Adipose tissue (tissue), 3 donors: ENCODE results near the gene SHTN1. TPM values are rescaled to one million over a fixed set of nuclear protein-coding genes. Genes with fewer than 3 reads are reported as not detected.

Experiments
- H3K27ac ChIP-seq: one replicate; pipeline ENCODE4 v1.5.1; 2013; ENCODE audit warnings: low read depth, low read length
- WGBS, 3 donors: extraction: QIAGEN DNeasy Blood & Tissue Kit; methylation state at CpG; one replicate each; pipeline ENCODE4 v1.1.7; 2013; 5-methylcytosine and 5-hydroxymethylcytosine counted together
- polyA plus RNA-seq, 3 donors: library from polyadenylated mRNA; stranded (reverse); fragments of 200-250 nt; gene quantifications; one replicate each; pipeline ENCODE4 v1.2.3, GENCODE V29; 2013
- donor health status: healthy with polysubstance abuse.
- donor health status: Bipolar disorder and iron deficiency.
- donor health status: healthy.

SHTN1 gene
- polyA plus RNA-seq, 3 donors = 3.2 to 11.4 (median 4.8) TPM

DNA sequence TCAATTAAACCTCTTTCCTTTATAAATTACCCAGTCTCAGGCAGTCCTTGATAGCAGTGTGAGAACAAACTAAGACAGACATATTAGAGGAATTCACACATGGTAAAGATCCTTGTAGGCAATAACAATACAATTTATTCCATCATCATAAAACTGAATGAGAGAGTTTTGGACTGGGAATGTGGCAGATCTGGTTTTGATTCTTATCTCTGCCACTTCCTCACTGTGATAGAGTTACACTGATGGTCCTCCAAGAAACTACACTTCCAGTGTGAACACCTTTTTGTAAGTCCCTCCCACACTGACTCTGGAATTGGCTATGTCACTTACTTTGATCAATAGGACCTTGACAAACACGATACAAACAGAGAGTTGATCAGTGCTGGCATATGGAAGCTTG lies 152.7 kb downstream of the SHTN1 start:
- WGBS, 3 donors = 50 to 85% (median 77%) methylated on average over 1 of the region's 1 CpG
- no peak overlapping the region for H3K27ac ChIP-seq

DNA sequence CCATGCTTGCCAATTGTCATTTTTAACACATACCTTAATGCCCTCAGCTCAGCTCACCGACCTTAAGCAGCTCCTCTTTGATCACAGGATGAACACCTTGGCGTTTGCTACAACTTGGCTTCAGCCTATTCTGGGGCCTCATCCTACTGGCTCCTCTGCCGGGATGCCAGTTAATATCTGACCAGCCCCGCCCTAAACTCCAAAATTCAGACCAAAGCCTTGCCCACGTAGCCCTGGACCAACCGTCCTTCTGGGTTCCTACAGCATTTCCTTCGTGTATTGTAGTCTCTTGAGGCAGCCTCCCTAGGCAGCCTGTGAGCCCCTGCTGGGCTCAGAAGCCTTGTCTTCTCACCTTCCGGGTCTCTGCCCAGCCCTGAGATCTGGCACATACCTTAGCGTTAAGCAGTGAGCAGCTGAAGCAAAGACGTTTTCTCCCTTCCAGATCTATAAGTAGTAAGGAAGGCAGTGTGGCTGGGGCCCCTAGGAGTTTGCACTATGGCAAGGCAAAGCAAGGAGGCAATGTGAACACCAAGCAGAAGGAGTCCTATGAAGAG lies 154.9 kb downstream of the SHTN1 start:
- H3K27ac ChIP-seq = no peak overlapping the region

DNA sequence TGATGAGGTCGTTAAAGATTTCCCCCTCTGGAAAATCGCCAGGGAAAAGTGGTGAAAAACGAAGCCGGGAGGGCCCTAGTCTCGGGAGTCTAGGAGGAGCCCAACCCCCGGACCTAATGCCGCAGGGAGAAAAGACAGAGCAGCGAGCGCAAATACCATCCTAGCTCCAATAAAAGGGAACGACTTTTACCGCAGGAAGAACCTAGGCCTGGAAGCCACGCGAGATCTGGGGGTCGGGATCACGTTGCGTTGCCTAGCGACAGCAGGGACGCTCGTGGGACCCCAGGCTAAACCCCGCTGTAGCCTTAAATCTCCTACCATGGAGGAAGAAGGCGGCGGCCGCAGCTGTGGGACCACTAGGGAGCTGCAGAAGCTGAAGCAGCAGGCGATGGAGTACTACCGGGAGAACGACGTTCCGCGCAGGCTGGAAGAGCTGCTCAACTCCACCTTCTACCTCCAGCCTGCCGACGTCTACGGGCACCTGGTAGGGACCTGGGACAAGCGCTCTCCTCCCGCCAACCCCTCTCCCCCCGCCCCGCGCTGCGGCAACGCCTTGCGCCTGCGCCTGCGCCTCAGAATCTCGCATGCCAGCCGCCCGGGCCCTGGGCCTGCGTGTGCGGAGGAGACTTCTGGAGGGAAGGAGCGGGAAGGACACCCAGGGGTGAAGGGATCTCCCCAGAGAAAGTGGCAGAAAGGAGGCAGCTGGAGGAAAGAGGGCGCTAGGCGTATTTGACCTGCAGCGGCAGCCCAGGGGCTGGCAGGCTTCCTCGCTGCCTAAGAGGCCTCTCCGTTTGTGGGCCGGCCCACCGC lies 155.5 kb downstream of the SHTN1 start, which contains the start of gene ENO4:
ENO4 (plus strand) TSS at position 252 of the 810 bp plus-strand sequence; CDS start at position 320, 68 bp downstream.
- 1 to 3% (median 2%) methylated on average over 48 to 55 of the region's 55 CpGs for WGBS, 3 donors
- no peak within 1 kb of the TSS for H3K27ac ChIP-seq

More for the DNA sequence above, 154.9 kb downstream of the SHTN1 start:
- WGBS, 3 donors = 24 to 44% (median 44%) methylated on average over 10 of the region's 10 CpGs

DNA sequence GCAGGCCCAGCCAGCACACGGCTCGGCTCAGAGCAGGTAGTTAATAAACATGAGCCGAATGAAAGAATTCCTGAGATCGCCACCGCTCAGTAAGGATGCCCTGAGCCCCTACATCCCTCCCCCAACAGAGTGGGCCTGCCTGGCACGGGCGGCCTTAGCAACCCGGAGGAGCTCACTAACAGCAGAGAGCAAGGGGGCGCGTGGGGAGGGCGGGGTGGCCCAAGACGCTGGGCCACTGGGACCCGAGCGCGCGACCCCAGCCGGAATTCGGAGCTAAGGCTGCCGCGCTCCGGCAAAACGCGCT lies 156.1 kb downstream of the SHTN1 start:
- H3K27ac ChIP-seq = no peak overlapping the region
- WGBS, 3 donors = 1 to 2% (median 1%) methylated on average over 23 of the region's 23 CpGs

DNA sequence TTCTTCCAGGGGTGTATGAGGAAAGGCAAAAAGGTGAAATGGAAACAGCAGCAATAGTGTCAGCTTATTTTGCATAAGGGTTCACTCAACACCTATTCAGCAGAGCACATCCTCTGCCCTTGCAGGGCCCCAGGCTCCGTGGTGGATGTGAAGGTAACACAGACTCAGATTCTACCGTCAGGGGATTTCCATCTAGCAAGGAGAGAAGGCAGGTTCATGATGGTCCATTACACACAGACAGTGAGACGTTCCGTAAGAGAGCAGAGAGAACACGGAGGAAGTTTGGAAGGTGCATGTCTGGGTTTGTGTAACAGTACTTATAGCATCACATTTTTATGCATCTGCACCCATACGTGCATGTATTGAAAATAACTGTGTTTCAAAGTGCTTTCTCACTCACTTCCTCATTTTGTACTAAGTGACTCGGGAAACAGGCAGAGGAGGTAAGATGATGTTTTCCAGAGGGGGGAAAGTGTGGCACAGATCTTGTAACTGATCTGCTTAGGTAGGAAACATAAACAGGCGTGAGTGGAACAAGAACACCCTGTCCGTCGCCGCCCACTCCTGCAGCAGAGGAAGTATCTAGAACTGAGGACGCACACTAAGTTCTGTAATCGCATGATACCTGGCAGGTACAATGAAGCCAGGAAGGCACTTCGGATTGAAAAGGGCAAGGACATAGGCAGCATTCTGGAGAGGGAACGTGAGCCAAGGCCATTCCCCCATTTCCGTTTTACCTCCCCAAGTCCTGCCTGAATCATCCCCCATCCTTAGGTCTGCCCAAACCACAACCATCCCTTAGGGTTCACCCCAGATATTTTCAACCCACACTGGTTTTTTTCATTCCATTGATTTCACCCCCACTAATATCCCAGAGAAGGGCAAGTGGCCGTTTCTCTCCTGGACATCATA lies 156.7 kb downstream of the SHTN1 start:
- H3K27ac ChIP-seq = no peak overlapping the region
- 40 to 46% (median 42%) methylated on average over 17 of the region's 17 CpGs for WGBS, 3 donors

DNA sequence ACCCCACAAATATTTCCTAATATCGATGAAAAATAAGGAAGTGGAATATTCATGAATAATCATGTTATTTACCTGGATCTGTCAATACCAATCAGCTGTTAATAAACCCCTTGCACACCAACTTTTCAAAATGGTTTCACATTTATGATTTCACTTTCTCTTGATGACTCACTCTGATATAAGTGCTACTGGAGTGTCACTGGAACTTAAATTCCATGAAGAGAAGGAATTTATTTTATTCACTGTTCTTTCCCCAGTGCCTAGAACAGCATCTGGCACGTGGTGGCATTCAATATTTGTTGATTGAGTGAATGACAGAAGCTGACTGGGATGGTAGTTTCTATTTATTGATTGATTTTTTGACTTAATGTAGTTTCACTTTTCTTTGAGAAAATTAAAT lies 159.2 kb downstream of the SHTN1 start:
- WGBS, 3 donors = 57 to 79% (median 67%) methylated on average over 2 of the region's 2 CpGs
- no peak overlapping the region for H3K27ac ChIP-seq

DNA sequence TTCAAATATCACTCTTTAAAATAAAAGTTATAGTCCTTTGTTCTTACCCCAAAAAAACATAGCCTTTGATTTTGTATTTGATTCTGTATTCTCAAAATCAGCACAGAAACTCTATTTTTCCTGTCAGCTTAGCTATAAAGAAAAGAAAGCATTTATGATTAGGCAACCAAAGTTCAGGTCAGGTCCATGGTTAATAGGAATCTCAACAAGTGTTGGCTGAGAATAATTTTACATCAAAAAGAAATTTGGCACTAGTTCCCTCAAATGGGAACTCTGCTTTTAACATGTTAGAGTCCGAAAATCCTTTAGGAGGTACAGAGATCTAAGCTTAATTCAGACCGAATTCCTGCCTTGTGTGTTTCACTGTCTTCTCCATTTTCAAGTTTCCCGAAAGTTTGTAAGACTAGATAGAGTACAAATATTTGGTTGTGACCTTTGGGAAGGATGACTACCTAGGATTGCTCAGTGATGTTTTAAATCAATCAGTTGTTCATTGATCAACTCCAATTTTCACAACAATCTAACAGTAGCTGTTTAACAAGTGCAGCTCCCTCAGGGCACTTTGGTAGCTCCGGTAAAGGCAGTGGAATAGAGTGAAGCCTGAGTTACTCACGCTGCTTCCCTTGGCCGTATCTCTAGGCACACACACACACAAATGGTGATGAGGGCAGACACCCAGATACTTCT lies 164.5 kb downstream of the SHTN1 start:
- no peak overlapping the region for H3K27ac ChIP-seq
- 92 to 93% (median 92%) methylated on average over 6 of the region's 6 CpGs for WGBS, 3 donors

DNA sequence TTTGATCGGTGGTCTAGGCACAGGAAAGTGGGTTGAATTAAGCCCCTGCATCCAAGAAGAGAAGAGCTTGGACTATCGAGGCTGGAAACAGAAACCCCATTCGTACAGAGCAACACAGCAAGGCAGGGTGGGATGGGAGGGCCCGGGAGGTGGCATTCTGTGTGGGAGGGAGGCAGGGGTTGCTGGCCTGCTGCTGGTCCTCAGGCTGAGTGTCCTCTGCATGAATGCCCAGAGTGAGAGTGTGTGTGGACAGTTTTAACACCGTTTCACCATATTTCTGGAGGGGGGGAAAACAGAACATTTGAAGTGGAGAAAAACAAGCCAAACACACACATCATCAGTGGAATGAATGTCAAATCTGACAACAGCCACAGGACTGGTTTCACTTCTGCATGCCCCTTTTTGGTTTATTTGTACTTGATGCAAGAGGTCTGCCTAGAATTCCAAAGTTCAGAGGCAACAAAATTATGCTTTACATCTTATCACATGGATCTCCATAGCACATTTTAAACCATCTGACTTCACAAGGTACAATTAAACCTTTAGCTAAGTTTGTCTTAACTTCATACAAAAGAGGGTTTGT lies 166.8 kb downstream of the SHTN1 start:
- 70 to 77% (median 77%) methylated on average over 5 of the region's 5 CpGs for WGBS, 3 donors
- H3K27ac ChIP-seq = no peak overlapping the region

DNA sequence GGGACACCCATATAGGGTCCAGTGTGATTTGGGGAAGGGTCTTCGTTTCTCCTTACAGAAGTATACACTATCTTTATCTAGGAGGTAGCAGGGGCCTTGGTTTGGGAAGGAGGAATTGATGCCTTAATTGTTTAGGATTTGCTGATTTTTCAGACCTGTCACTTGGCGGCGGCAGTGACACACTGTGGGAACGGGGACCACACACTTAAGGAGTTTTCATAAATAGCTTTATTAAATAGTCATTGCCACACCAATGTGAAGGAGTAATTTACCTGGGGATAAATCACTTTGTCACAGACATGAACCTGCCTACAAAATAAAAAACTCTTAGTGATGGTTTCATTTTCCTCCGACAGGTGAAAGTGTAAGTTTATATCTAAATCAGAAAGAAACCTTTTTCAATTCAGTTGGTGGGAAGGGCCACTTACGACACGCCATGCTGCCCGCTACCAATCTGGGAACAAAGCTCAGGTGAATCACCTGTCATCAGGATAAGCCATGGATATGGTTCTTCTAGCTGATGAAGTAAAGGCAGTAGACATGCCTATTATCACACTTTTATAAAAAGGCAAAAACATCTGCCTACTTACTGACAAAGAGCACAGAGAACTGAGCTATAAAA lies 168.0 kb downstream of the SHTN1 start:
- no peak overlapping the region for H3K27ac ChIP-seq
- 71 to 93% (median 78%) methylated on average over 8 of the region's 8 CpGs for WGBS, 3 donors

DNA sequence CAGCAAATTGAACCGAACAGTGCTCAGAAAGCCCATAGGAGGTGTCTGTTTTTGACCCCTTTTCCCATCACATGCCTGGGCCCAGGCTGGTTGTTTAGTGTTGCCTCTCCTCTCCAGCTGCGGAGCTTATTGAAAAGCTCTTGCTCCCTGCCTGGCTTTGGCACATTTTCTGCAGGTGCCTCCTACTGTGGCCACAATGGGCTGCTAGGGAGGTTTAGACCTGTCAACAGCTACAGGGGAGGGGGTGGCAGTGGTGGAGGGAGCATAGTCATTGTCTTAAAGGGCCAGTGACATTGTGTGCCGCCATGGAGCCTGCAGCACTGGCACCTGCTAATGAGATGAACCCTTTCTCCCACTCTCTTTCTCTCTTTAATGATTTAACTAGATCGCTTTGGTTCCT lies 168.9 kb downstream of the SHTN1 start:
- WGBS, 3 donors = 68 to 78% (median 73%) methylated on average over 4 of the region's 4 CpGs
- no peak overlapping the region for H3K27ac ChIP-seq

DNA sequence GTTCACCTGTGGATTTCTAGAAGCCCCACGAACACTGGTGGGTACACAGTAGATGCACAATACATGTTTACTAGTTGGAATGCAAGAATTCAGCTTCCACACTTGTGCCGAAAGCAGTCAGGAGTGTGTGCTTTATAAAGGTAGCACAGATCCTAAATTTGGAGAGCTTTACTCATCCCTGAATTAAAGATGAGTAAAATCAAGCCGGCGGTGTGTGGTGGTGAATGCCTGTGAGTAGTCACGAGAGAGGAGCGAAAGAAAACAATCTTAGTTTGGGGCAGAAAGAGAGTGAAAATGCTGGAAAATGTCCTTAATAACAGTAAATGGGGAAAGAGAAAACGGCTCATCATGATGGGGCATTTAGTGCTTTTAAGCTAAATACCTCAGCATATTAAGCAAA lies 169.3 kb downstream of the SHTN1 start:
- H3K27ac ChIP-seq = no peak overlapping the region
- WGBS, 3 donors = 75 to 84% (median 79%) methylated on average over 7 of the region's 7 CpGs

DNA sequence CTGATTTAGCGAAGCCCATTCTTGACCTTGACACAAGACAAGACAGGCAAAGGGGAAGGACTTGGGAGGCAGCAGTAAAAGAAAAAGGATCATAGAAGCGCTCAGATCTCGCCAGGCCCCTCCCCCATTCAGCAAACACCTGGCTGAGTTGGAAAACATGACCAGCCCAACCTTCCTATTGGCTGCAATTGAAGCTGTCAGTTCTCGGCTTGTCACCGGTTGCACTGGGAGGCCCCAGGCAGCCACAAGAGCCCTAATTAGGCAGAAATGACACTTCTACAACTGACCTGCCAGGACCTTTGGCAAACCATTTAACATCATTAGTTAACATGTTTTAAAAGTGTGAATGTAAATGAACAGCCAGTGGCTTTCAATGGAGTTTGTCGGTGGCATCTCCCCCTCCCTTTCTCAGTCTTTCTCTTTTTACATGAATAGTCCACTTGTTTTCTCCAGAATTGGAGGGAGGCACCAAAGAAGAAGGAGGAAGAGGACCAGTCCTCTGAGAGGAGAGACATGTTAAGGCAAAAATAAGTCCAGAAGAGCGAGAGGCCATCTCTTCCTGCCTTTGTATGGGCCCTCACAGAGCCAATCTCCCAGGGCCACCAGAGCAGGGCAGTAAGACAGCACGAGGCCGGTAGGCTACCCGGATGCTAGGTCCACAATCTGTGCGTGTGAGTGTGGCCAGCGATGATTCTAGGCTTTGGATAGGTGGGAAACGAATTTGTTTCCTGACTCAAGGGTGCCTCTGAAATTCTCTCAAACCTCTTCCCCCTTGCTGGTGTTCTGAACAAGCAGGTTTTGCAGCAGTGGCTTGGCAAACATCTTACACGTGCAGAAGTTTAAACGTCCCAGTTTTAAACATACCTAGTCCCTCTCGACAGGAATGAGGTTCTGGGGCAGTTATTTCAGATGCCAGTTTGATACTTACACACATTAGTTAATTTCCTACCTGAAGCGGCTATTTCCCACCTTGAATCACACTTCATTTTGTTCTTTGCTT lies 170.7 kb downstream of the SHTN1 start:
- H3K27ac ChIP-seq = no peak overlapping the region
- WGBS, 3 donors = 75 to 81% (median 79%) methylated on average over 17 of the region's 17 CpGs

DNA sequence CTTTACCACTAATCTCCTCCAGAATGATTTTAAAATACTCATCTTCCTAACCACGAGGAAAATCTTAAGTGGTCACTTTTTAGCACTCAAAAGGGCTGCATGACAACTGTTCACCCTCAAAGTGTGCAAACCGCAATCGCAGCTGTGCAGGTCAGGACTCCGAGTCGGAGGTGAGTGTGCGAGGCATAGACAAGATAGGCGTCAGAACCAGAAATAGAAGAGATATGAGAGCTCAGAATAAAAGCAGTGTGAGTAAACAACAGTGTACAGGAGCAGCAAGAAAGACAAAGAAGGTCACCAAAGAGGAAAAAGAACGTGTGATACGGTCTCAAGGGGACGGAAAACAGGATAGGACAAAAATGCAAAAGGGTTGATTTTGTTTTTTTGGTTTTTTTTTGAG lies 173.2 kb downstream of the SHTN1 start:
- H3K27ac ChIP-seq = no peak overlapping the region
- WGBS, 3 donors = 75 to 91% (median 81%) methylated on average over 10 of the region's 10 CpGs
